Small intestine (tissue), 7 donors: Measurements from ENCODE around the gene PDE4D. TPM values are rescaled to one million over a fixed set of nuclear protein-coding genes. Genes with fewer than 3 reads are reported as not detected.

ENCODE experiments used
- DNase-seq, 2 donors: peaks; one replicate each; pipeline versions ENCODE4 v3.0.0 to v3.0.0-alpha.2; 2013
- FAIRE-seq: peaks from 2 replicates; lab custom pipeline; 2012; peaks lifted over from hg19 to GRCh38; lab: Jason Lieb, UNC
- H3K27ac ChIP-seq, 3 donors: one replicate each; pipeline ENCODE4 v1.5.1; 2013; ENCODE audit warnings: low read length in 2 of 3, mild to moderate bottlenecking in 2 of 3, control low read depth in 1 of 3, inconsistent platforms in 1 of 3, low read depth in 1 of 3, moderate library complexity in 1 of 3
- H3K27me3 ChIP-seq, 3 donors: one replicate each; pipeline ENCODE4 v1.6.1; 2013; ENCODE audit warnings: low read length in 3 of 3, inconsistent platforms in 1 of 3; ENCODE audit not compliant: control insufficient read depth in 3 of 3, insufficient read depth in 3 of 3
- H3K36me3 ChIP-seq, 3 donors: one replicate each; pipeline ENCODE4 v1.6.1; 2013; ENCODE audit warnings: low read length in 3 of 3, inconsistent platforms in 1 of 3, low read depth in 1 of 3, mild to moderate bottlenecking in 1 of 3, moderate library complexity in 1 of 3; ENCODE audit not compliant: control insufficient read depth in 3 of 3, insufficient read depth in 2 of 3
- H3K4me1 ChIP-seq, 3 donors: one replicate each; pipeline ENCODE4 v1.6.1; 2013; ENCODE audit warnings: low read length in 2 of 3, inconsistent platforms in 1 of 3, low read depth in 1 of 3, mild to moderate bottlenecking in 1 of 3, moderate library complexity in 1 of 3; ENCODE audit not compliant: control insufficient read depth in 3 of 3, insufficient read depth in 2 of 3
- H3K4me3 ChIP-seq, 3 donors: one replicate each; pipeline ENCODE4 v1.5.1; 2013; ENCODE audit warnings: low read length in 3 of 3, control low read depth in 1 of 3, inconsistent platforms in 1 of 3, low read depth in 1 of 3, mild to moderate bottlenecking in 1 of 3, moderate library complexity in 1 of 3
- H3K9me3 ChIP-seq, 2 donors: one replicate each; pipeline ENCODE4 v1.6.1; 2013; ENCODE audit warnings: low read depth in 1 of 2, low read length in 1 of 2; ENCODE audit not compliant: control insufficient read depth in 2 of 2, insufficient read depth in 1 of 2
- WGBS, 3 donors: extraction: QIAGEN DNeasy Blood & Tissue Kit; methylation state at CpG; one replicate each; pipeline ENCODE4 v1.1.7; 2013; 5-methylcytosine and 5-hydroxymethylcytosine counted together
- polyA plus RNA-seq, 4 donors: library from polyadenylated mRNA; stranded (reverse) in 3 of 4; unstranded in 1 of 4; fragments of 200-250 nt in 3 of 4; fragments of 120-200 nt in 1 of 4; gene quantifications; one replicate each; pipeline versions ENCODE4 v1.2.1 to v1.2.3, GENCODE V29; 2013
- donor health status: healthy with polysubstance abuse.
- donor health status: control.
- donor health status: control.
- donor health status: Bipolar disorder and iron deficiency.
- donor health status: healthy.

Gene PDE4D
- polyA plus RNA-seq, 4 donors, result 2.9 to 16.2 (median 5.3) TPM

DNA sequence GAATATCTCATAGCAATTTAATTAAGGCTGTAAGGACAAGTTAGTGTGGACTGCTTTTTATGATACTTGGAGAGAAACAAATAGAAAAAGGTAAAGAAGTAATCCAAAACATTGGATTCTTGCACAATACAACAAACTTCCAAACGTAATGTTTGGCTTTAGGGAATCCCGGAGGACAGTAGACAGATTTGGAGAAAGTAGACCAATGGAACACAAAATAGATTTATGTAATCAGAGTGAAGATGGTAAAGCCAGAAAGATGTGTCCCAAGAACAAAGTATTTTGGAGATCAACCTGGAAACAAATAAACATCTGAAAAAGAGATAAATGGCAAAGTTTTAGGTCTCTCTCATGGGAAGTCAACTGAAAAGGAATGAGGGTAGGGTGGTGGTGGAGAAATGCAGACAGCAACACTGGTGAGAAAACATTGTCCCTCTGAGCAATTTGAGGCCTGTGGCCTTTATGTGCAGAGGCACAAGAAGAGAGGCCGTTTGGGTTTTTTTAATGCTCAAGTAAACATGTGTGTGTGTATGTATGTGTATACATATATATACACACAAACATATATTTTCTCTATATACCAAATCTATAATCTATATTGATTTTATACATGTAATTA lies 620.6 kb downstream of the PDE4D start:
- H3K9me3 ChIP-seq, result no peaks in the 10 kb centered on the region
- H3K36me3 ChIP-seq, result no peaks in the 10 kb centered on the region
- no peak for FAIRE-seq
- no peaks in the 10 kb centered on the region for H3K27me3 ChIP-seq
- peaks cover 0 to 13% (median 0%) of the 10 kb centered on the region in 3 donors for H3K4me1 ChIP-seq
- WGBS, 3 donors, result 63 to 77% (median 70%) methylated on average over 3 of the region's 3 CpGs
- no peak overlapping the region for H3K4me3 ChIP-seq
- DNase-seq, result peak in 1 of 2 donors; percentile 40
- no peak overlapping the region for H3K27ac ChIP-seq

DNA sequence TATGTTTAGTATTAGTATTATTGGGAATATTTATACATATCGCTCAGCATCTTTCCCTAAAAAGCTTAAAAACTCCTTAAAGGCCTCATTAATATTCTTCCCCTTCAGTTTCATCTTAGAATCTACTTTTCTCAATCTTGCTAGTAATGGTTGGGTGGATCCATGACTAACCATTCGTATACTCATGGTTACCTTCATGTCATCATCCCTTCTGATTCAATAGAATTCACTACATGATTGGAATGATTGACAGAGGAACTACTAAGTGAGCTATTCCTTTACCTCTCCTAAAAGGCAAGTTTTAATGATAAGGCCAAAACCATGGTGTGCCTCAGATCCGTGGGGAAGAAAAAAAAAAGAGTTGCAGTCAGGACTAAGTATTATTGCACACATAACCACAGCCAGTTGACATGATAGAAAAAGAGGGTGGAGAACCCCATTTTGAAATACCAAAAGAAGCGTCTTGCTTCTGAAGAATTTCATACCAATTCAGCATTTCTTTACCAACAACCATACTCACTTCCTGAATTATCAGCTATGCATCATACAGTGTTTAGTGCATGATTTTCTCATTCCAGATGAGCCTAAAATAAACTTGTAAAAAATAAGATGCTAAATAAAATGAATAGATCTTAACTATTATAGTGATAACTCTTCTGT lies 624.6 kb downstream of the PDE4D start:
- Histone ChIP-seq H3K9me3 (no peaks in the 10 kb centered on the region), H3K4me3 (no peak overlapping the region), H3K27me3 (no peaks in the 10 kb centered on the region), H3K36me3 (no peaks in the 10 kb centered on the region), H3K27ac (no peak overlapping the region), H3K4me1 (peaks cover 0 to 19% (median 0%) of the 10 kb centered on the region in 3 donors)
- FAIRE-seq (no peak), DNase-seq (no peak)
- WGBS, 3 donors, result 88 to 91% (median 91%) methylated on average over 4 of the region's 4 CpGs

DNA sequence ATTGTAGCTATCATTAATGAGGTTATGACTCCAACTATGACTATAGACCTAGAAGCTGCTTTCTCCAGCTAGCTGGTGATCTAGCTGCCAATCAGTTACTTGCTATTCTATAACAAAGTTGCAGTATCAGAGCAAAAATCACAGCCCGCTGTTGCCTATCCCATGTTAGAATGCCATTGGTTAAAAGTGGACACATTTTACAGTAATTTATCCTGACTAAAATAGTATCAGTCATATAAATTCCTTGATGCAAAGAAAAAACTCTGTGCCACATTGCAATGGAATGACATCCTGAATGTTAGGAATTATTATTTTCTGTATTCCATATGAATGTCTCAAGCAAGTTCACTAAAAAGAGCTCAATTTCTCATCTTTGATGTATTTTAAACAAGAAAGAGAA lies 626.5 kb downstream of the PDE4D start:
- 52 to 88% (median 57%) methylated on average over 1 of the region's 1 CpG for WGBS, 3 donors
- H3K36me3 ChIP-seq, result no peaks in the 10 kb centered on the region
- FAIRE-seq, result no peak
- H3K27ac ChIP-seq, result peak overlapping the region in 1 of 3 donors; percentile 65
- no peak for DNase-seq
- H3K9me3 ChIP-seq, result no peaks in the 10 kb centered on the region
- H3K4me3 ChIP-seq, result no peak overlapping the region
- peaks cover 0 to 15% (median 0%) of the 10 kb centered on the region in 3 donors for H3K4me1 ChIP-seq
- H3K27me3 ChIP-seq, result no peaks in the 10 kb centered on the region

DNA sequence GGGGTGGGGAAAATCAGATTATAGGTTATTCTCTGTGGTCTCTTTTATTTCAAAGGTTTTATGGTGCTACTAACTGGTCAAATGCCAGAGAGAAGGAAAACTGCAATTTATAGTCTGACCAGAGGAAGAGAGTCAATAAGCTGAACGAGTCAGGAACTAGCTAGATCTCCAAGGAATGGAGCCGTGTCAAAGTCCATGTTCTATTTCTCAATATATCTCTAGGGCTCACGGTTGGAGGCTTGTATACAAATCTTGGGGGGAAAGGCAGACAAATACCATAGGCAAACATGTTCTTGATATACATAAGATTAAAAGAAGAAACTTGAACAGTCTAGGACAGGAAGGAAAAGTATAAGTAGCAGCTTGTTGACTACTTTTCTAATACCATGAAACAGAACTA lies 627.1 kb downstream of the PDE4D start:
- DNase-seq, result peak; percentile 67 to 89

DNA sequence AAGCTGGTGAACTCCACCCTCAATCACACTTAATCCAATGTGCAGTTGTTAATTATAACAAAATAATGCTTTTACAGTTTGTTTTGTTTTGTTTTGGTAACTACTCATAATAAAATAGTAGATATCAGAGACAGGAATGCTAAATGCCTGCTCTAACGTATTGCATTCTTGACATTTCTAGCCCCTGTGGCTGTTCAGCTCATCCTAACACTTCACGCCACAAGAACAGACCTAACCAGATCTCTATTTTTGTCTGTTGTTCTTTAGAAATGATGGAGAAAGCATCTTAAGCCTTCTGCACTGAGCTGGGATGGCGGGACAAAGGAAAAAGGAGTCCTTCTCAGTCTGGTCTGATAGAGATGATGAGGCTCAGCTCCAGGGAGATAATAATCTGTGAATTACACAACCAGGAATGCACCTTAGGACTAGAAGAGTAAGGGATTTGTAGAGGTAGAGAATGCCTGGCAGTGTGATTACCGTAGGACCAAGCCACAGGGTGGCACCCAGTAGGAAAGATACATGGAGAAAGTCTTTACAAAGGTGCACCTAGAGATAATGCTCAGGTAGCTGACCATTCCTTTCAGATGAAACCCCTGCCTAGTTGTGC lies 628.8 kb downstream of the PDE4D start:
- peaks cover 0 to 15% (median 0%) of the 10 kb centered on the region in 3 donors for H3K4me1 ChIP-seq
- H3K27ac ChIP-seq, result peak overlapping the region in 1 of 3 donors; percentile 47
- no peaks in the 10 kb centered on the region for H3K27me3 ChIP-seq
- FAIRE-seq, result no peak
- no peaks in the 10 kb centered on the region for H3K36me3 ChIP-seq
- WGBS, 3 donors, result 73 to 80% (median 74%) methylated on average over 4 of the region's 4 CpGs
- H3K4me3 ChIP-seq, result no peak overlapping the region
- H3K9me3 ChIP-seq, result no peaks in the 10 kb centered on the region
- no peak for DNase-seq

More for the DNA sequence above, 627.1 kb downstream of the PDE4D start:
- FAIRE-seq, result no peak
- no peaks in the 10 kb centered on the region for H3K27me3 ChIP-seq
- no peak overlapping the region for H3K4me3 ChIP-seq
- H3K27ac ChIP-seq, result peak overlapping the region in 1 of 3 donors; percentile 65
- WGBS, 3 donors, result 10 to 44% (median 18%) methylated on average over 3 of the region's 3 CpGs
- peaks cover 0 to 15% (median 0%) of the 10 kb centered on the region in 3 donors for H3K4me1 ChIP-seq
- no peaks in the 10 kb centered on the region for H3K36me3 ChIP-seq
- no peaks in the 10 kb centered on the region for H3K9me3 ChIP-seq

DNA sequence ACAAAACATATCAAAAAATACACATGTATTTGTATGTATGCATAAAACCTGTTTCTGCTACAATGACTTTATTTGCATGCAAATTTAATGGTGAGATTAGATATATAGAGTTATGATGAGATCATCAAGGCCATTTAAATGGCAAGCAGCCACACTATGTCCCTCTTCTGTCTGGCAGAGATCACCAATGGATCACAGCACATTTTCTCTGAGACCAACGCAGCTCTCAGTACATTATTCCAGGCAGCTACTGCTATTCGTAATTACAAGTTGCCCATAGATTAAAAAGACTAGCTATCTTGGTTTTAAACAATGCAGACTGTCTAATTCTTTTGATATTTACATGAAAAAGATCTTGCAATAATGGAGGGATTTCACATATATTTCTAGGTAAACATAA lies 629.5 kb downstream of the PDE4D start:
- no peaks in the 10 kb centered on the region for H3K9me3 ChIP-seq
- no peak for FAIRE-seq
- 76 to 88% (median 84%) methylated on average over 2 of the region's 2 CpGs for WGBS, 3 donors
- no peaks in the 10 kb centered on the region for H3K36me3 ChIP-seq
- DNase-seq, result no peak
- no peaks in the 10 kb centered on the region for H3K27me3 ChIP-seq
- H3K4me1 ChIP-seq, result peaks cover 0 to 15% (median 0%) of the 10 kb centered on the region in 3 donors
- H3K4me3 ChIP-seq, result no peak overlapping the region
- H3K27ac ChIP-seq, result no peak overlapping the region

DNA sequence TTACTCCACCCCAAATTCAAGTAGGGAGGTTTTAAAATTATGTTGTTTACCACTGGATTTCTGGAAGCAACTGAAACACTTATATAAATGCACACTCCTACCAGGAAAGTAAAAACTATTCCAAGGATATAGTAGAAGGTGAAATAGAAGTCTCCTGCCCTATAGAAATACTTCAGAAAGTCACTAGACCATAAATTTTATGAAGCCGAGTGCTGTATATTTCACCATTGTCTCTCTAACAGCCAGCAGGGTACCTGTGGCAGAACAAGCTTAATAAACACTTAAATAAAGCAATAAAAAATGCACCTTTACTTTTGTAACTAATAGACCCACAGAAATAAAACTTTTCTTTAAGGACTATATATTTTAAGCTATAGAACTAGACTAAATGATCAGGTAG lies 631.6 kb downstream of the PDE4D start:
- Histone ChIP-seq H3K4me1 (peaks cover 0 to 14% (median 0%) of the 10 kb centered on the region in 3 donors), H3K36me3 (no peaks in the 10 kb centered on the region), H3K9me3 (no peaks in the 10 kb centered on the region), H3K27me3 (no peaks in the 10 kb centered on the region), H3K4me3 (no peak overlapping the region), H3K27ac (no peak overlapping the region)
- FAIRE-seq (no peak), DNase-seq (no peak)
- 89 to 97% (median 97%) methylated on average over 1 of the region's 1 CpG for WGBS, 3 donors

DNA sequence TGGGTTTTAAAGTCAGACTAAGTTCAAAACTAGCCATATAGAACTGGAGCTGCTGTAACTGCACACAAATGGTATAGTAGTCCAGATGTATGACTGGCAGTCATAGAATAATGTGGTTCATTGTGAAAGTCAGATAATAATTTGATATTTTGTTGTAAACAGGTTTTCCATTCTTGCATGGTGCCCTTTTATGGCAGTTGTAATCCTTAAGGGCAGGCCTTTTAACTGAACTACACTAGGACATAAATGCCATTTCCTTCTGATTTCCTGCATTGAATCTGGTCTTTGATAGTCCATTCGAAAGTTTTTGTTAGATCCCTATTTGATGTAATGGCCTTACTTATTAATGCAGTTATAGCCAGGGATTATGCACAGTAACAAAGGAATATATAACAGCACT lies 632.6 kb downstream of the PDE4D start:
- H3K36me3 ChIP-seq, result no peaks in the 10 kb centered on the region
- H3K27me3 ChIP-seq, result no peaks in the 10 kb centered on the region
- DNase-seq (no peak), FAIRE-seq (no peak)
- H3K9me3 ChIP-seq, result no peaks in the 10 kb centered on the region
- no peak overlapping the region for H3K4me3 ChIP-seq
- 76 to 88% (median 82%) methylated on average over 1 of the region's 1 CpG for WGBS, 3 donors
- H3K4me1 ChIP-seq, result peaks cover 0 to 4% (median 0%) of the 10 kb centered on the region in 3 donors
- H3K27ac ChIP-seq, result no peak overlapping the region
